ENCODE results near the gene TRIM9. TPM values are rescaled to one million over a fixed set of nuclear protein-coding genes. Genes with fewer than 3 reads are reported as not detected.

Gene TRIM9
- total RNA-seq, result 0.47 and 0.52 TPM in 2 replicates

DNA sequence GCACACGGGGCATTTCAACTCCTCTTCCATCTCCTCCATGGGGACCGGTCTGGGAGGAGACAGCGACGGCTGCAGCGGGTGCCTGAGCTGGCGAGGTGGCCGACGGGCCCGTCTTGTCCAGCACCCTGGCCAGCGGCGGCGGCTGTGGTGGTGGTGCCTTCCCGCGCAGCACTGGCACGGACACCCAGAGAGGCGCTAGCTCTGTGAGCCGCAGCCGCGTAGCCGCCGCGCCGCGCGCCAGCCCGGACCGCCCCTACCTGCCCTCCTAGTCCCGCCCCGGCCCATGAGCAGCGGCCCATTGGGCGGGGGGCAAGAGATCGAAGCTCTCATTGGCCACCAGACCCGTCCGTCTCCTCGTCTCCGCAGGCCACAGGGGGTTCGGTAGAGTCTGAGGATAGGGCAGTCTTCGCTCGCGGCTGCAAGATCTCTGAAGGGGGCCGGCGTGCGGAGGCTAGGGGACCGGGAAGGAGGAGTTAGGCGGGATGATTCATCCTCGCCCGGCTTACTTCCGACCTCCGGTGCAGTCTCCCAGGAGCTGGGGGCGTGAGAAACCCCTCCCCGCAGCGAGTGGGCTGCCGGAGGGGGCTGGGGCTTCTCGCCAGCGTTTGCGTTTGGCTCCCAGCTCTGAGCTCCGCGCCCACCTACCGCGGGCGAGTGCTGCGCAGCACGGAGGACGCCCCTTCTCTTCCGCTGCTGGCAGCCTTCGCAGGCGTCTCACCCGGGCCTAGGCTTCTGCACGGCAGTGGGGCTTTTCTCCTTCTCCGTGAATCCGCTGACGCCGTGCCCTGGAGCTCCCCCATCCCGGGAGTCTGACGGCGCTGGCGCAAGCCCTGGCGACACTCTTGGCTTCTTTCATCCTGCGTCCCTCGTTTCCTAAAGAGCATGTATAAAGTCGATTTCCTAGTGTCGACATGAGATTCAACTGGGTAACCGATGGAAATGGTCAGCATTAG lies at the start of gene TRIM9:
Gene TRIM9 (minus strand): TSS at position 205 of the 953 bp plus-strand sequence. CDS start 166 bp downstream, at position 39.
- DNase-seq, result peak; percentile 97
- no peaks in the 10 kb centered on the region for H3K9me3 Mint-ChIP-seq
- H3K36me3 Mint-ChIP-seq (ENCODE audit: low read depth), result no peaks in the 10 kb centered on the region
- H3K27me3 Mint-ChIP-seq, result peaks cover 55% of the 10 kb centered on the region
- H3K27ac Mint-ChIP-seq, result peak within 1 kb of the TSS; percentile 51
- H3K4me1 Mint-ChIP-seq, result peaks cover 15% of the 10 kb centered on the region
- H3K4me3 Mint-ChIP-seq, result peak within 1 kb of the TSS; percentile 91
- intact Hi-C loops (cut with micrococcal nuclease), result loop anchor here (1.0 to 10.0 kb wide), 6 partner anchors 145 to 1510 kb away; partner anchors contain the start of genes FRMD6, GPR137C, PYGL and RPS29

DNA sequence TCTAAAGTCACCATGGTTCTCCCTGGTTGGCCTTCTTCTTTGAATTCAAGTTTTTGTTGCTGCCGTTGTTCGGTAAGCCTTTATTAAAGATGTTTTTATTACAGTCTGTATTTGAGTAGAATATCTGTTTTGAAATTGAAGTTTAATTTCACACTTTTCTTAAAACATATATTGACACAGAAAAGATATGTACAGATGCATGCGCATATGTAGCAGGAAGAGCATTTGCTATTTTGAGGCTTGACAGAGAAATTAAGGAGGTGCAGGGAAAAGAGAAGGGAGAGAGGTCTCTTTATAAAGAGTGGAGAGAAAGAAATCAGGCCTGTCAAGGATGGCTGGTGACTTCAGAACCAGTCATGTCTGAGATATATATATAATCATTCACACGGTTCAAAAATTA lies 46.0 kb upstream of the TRIM9 start:
- Mint-ChIP-seq H3K4me1 (no peaks in the 10 kb centered on the region), H3K27ac (no peak overlapping the region), H3K9me3 (peaks cover 9% of the 10 kb centered on the region), H3K27me3 (no peaks in the 10 kb centered on the region), H3K36me3 (ENCODE audit: low read depth) (no peaks in the 10 kb centered on the region), H3K4me3 (no peak overlapping the region)
- intact Hi-C loops (cut with micrococcal nuclease), result no loop called here
- DNase-seq, result no peak

DNA sequence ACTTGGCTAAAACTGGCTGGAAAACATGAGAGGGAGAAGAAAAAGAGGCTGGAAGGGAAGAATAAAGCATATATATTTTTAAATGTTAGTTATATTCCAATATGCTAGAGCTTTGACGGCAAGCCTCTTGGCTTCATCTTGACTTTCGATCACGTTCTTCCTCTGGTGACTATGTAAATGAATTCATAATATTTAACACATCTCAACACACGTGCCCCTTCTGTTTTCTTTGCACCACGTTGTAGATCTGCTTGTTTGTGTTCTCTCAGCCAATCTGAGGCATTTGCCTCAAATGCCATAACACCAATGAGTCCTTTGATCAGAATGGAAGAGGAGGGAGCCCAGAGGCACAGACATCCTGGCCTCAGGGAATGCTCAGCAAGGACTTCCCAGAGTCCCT lies 45.4 kb upstream of the TRIM9 start:
- Mint-ChIP-seq H3K36me3 (ENCODE audit: low read depth) (no peaks in the 10 kb centered on the region), H3K4me1 (no peaks in the 10 kb centered on the region), H3K27ac (no peak overlapping the region), H3K9me3 (peaks cover 9% of the 10 kb centered on the region), H3K4me3 (no peak overlapping the region), H3K27me3 (no peaks in the 10 kb centered on the region)
- intact Hi-C loops (cut with micrococcal nuclease), result no loop called here
- no peak for DNase-seq

DNA sequence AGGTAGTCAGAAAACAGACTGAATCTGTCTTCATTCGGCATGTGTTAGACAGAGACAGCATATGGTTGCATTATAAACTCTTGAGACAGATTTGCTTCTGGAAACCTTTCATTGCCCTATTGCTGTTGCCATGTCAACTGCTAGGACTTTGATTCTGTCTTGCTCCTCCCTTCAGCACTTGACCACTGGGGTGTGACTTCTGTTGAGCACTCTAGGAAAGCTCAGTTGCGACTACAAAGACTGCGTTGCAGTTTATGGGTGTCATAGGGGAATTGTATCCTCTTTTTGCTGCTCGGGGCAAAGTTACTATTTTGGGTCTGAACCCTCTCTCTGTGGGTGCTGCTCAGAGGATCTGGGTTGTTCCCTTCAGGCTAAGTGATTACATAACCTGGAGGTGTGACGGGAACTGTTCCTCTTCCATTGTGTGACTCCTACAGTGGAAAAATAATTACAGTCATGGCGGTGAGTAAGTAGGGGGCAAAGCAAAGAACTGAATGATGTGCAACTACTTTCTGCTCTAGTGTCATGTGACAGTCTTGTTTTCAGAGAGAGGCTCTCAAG lies 44.3 kb upstream of the TRIM9 start:
- H3K4me1 Mint-ChIP-seq, result no peaks in the 10 kb centered on the region
- H3K27ac Mint-ChIP-seq, result no peak overlapping the region
- no peak for DNase-seq
- no peaks in the 10 kb centered on the region for H3K27me3 Mint-ChIP-seq
- H3K4me3 Mint-ChIP-seq, result no peak overlapping the region
- intact Hi-C loops (cut with micrococcal nuclease), result no loop called here
- no peaks in the 10 kb centered on the region for H3K36me3 Mint-ChIP-seq (ENCODE audit: low read depth)
- peaks cover 12% of the 10 kb centered on the region for H3K9me3 Mint-ChIP-seq

DNA sequence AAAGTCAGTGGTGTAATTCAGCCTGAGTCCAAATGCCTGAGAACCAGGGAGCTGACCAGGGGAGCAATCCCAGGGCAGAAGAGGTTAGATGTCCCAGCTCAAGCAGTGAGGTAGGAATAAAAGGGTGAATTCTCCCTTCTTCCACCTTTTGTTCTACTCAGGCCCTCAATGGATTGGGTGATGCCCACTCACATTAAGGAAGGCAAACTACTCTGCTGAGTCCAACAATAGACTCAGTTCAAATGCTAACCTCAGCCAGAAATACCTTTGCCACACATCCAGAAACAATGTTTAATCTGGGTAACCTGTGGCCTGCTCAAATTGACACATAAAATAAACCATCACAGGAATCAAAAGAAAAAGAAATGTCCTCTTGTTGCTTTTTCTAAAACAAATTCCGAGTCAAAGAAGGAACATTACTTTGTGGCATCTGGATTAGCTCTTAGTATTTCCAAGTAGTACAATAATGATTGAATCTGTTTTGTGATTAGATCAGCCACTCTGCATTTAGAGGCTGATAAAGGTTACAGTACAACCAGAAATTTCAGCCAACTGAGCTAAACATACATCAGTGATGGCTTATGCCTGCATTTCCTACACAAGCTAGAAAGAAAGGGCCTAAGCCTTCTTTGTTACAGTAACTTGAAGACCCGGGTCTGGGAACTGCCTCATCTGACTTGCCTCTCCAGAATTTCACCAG lies 43.6 kb upstream of the TRIM9 start:
- no peaks in the 10 kb centered on the region for H3K4me1 Mint-ChIP-seq
- no peak overlapping the region for H3K4me3 Mint-ChIP-seq
- H3K27me3 Mint-ChIP-seq, result no peaks in the 10 kb centered on the region
- intact Hi-C loops (cut with micrococcal nuclease), result no loop called here
- no peaks in the 10 kb centered on the region for H3K36me3 Mint-ChIP-seq (ENCODE audit: low read depth)
- peaks cover 14% of the 10 kb centered on the region for H3K9me3 Mint-ChIP-seq
- H3K27ac Mint-ChIP-seq, result no peak overlapping the region
- no peak for DNase-seq

DNA sequence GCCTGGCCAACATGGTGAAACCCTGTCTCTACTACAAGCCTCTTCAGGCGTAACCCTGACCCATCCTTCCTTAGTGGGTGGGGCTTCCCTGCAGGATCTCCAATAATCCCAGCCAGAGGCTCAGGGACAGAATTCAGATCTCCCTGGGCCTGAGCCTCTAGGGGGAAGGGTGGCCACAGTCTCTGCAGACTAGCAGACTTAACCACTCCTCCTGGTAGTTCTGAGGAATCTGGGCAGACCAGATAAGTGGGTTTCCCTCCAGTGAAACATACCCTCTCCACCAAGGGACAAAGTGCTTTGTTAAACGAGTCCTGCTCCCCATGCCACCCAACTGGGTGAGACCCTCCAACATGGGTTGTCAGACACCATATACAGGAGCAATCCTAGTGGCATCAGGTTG lies 36.6 kb upstream of the TRIM9 start:
- Mint-ChIP-seq H3K4me3 (no peak overlapping the region), H3K27me3 (peaks cover 4% of the 10 kb centered on the region), H3K9me3 (peaks cover 9% of the 10 kb centered on the region), H3K27ac (no peak overlapping the region), H3K4me1 (no peaks in the 10 kb centered on the region), H3K36me3 (ENCODE audit: low read depth) (no peaks in the 10 kb centered on the region)
- intact Hi-C loops (cut with micrococcal nuclease), result no loop called here
- DNase-seq, result no peak

DNA sequence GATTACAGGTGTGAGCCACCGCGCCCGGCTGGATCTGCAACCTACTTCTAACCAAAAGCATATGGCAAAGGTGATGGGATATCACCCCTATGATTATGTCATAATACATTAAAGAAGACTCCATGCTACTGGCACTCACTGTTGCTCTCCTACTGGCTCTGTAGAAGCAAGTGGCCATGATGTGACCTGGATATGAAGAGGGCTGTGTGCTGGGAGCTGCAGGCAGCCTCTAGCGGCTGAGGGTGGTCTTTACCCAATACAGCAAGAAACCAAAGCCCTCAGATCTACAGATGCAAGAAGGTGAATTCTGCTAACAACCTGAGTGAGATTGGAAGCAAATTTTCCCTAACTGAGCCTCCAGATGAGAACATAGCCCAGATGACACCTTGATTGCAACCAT lies 34.2 kb upstream of the TRIM9 start:
- Mint-ChIP-seq H3K9me3 (peaks cover 2% of the 10 kb centered on the region), H3K27me3 (peaks cover 4% of the 10 kb centered on the region), H3K4me3 (no peak overlapping the region), H3K27ac (no peak overlapping the region), H3K36me3 (ENCODE audit: low read depth) (no peaks in the 10 kb centered on the region), H3K4me1 (no peaks in the 10 kb centered on the region)
- intact Hi-C loops (cut with micrococcal nuclease), result no loop called here
- no peak for DNase-seq

DNA sequence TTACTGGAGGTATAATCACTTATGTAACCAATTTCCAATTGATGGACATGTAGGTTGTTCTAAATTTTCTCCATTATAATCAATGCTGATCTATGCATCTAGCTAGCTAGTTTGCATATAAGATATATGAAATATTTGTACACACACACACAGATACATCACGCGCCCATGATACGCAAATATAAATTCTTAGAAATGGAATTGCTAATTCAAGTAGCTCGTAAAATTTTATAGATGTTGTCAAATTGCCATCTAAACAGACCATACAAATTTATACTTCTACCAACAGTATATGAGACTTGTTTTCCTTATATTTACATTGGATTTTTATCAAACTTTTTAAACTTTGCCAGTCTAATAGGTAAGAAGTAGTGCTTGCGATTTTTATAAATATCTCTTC lies 29.1 kb upstream of the TRIM9 start:
- Mint-ChIP-seq H3K27me3 (peaks cover 11% of the 10 kb centered on the region), H3K36me3 (ENCODE audit: low read depth) (no peaks in the 10 kb centered on the region), H3K4me1 (no peaks in the 10 kb centered on the region), H3K4me3 (no peak overlapping the region), H3K27ac (no peak overlapping the region), H3K9me3 (no peaks in the 10 kb centered on the region)
- intact Hi-C loops (cut with micrococcal nuclease), result no loop called here
- DNase-seq, result no peak

DNA sequence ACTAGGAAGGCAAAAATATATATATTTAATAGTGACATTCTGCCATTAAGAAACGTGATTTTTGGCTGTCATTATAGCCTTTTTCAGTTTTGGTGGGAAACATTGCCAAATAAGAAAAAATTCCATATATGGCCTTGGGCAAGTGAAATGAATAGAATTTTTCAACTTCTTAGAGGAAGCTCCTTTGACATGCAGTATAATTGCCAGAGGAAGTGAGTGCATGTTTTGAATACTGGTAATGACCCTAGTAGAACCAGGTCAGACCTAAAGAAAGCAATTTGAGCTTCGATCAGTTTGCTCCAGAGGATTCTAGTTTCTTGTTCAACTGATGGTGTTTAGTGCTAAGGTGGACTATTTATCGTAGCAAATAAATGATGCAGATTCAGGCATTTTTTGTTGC lies 26.2 kb upstream of the TRIM9 start:
- Mint-ChIP-seq H3K4me1 (no peaks in the 10 kb centered on the region), H3K27ac (no peak overlapping the region), H3K4me3 (no peak overlapping the region), H3K9me3 (no peaks in the 10 kb centered on the region), H3K36me3 (ENCODE audit: low read depth) (no peaks in the 10 kb centered on the region), H3K27me3 (peaks cover 13% of the 10 kb centered on the region)
- intact Hi-C loops (cut with micrococcal nuclease), result no loop called here
- DNase-seq, result no peak

DNA sequence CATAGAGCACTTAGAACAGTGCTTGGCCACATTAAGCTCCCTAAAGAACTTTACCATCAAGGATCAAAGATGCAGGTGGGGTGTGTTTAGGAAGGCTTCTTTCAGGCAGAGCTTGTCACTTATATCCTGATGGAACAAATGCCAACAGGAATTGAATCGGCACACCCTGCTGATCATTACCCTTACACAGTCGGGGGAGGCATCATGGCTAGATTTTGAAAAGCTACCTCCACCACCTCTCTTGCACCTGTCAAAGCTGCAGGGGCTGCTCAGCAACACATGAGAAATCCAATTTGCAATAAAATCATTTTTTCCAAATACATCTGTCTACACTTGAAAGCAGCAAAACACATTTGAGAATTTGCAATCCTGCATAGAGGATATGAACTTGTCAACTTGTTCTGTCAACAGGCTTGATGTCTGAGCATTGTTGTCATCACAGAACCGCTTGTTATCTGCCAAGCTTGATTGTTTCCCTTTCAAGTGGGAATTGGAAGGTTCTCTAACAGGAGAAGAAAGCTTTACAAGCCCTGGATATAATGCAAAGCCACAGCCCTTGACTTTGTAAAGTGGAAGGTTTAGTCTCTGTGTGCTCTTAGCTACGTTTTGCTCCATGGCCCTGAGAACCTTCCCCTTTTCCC lies 24.6 kb upstream of the TRIM9 start:
- intact Hi-C loops (cut with micrococcal nuclease), result no loop called here
- Mint-ChIP-seq H3K9me3 (no peaks in the 10 kb centered on the region), H3K27ac (no peak overlapping the region), H3K4me1 (no peaks in the 10 kb centered on the region), H3K36me3 (ENCODE audit: low read depth) (no peaks in the 10 kb centered on the region), H3K27me3 (peaks cover 13% of the 10 kb centered on the region), H3K4me3 (no peak overlapping the region)
- DNase-seq, result no peak

DNA sequence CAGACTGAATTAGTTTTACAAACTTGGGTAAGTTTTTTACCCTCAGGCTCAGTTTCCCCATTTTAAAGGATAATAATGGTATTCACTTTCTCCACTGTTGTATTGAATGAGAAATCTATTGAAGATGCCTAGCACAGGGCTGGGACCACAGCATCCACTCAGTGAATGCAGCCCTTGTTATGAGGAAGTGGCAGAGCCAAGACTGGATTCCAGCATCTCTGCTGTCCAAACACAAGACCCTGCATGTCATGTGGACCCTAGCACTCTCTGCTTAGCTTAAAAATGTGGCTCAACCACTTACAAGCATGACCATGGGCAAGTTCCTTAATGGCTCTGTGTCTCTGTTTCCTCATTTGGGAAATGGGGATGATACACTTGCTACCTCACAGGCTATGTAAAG lies 24.1 kb upstream of the TRIM9 start:
- no peak overlapping the region for H3K27ac Mint-ChIP-seq
- H3K4me3 Mint-ChIP-seq, result no peak overlapping the region
- no peaks in the 10 kb centered on the region for H3K4me1 Mint-ChIP-seq
- intact Hi-C loops (cut with micrococcal nuclease), result no loop called here
- peaks cover 15% of the 10 kb centered on the region for H3K27me3 Mint-ChIP-seq
- DNase-seq, result no peak
- H3K36me3 Mint-ChIP-seq (ENCODE audit: low read depth), result no peaks in the 10 kb centered on the region
- no peaks in the 10 kb centered on the region for H3K9me3 Mint-ChIP-seq

DNA sequence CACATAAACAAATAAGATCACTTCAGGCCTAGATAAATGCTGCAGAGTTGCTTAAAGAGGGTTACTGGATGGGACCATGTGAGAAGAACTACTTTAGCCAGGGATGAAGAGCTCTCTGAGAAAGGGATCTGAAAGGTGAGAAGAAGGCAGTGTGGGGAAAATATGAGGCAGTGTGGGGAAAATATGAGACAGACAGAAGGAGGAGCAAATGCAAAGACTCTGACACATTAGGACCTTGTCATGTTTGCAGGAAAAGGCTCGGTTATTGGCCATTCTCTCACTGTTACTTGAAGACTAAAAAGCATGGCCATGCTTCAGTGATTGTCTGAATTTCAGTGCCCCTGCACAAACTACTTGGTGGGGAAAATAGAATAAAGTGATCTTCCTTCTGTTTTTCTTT lies 22.7 kb upstream of the TRIM9 start:
- Mint-ChIP-seq H3K36me3 (ENCODE audit: low read depth) (no peaks in the 10 kb centered on the region), H3K4me3 (no peak overlapping the region), H3K4me1 (no peaks in the 10 kb centered on the region), H3K27me3 (peaks cover 14% of the 10 kb centered on the region), H3K9me3 (no peaks in the 10 kb centered on the region), H3K27ac (no peak overlapping the region)
- no peak for DNase-seq
- intact Hi-C loops (cut with micrococcal nuclease), result no loop called here

DNA sequence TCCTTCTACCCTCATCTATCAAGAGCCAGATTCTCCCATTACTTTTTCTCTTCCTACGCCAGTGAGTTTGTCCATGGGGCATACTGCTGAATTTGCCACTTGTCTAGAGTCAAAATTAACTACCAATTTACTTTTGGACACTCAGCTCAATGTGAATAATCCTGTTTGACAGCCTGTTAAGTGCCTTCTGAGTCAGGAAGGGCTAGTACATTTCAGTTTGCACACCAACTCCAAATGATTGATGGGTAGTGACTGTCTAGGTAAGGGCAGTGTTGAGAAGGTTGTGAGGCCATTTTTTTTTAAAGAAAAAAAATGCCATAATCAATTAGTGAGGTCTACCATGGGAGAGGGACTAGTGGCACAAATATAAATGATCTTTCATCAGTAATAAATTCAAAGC lies 21.8 kb upstream of the TRIM9 start:
- H3K36me3 Mint-ChIP-seq (ENCODE audit: low read depth), result no peaks in the 10 kb centered on the region
- no peak overlapping the region for H3K4me3 Mint-ChIP-seq
- no peak overlapping the region for H3K27ac Mint-ChIP-seq
- no peaks in the 10 kb centered on the region for H3K4me1 Mint-ChIP-seq
- intact Hi-C loops (cut with micrococcal nuclease), result no loop called here
- peaks cover 12% of the 10 kb centered on the region for H3K27me3 Mint-ChIP-seq
- DNase-seq, result no peak
- no peaks in the 10 kb centered on the region for H3K9me3 Mint-ChIP-seq

DNA sequence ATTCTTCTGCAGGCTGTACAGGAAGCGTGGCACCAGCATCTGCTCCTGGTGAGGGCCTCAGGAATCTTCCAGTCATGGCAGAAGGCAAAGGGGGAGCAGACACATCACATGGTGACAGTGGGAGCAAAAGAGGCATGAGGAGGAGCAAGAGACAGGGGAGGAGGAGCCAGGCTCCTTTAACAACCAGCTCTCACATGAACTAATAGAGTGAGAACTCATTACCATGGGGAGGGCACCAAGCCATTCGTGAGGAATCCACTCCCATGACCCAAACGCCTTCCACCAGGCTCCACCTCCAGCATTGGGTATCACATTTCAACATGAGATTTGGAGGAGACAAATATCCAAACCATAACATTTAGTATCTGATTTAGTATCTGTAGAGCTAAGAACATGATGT lies 14.7 kb upstream of the TRIM9 start:
- DNase-seq, result no peak
- H3K27me3 Mint-ChIP-seq, result peaks cover 13% of the 10 kb centered on the region
- H3K4me1 Mint-ChIP-seq, result no peaks in the 10 kb centered on the region
- no peaks in the 10 kb centered on the region for H3K36me3 Mint-ChIP-seq (ENCODE audit: low read depth)
- peaks cover 3% of the 10 kb centered on the region for H3K9me3 Mint-ChIP-seq
- H3K27ac Mint-ChIP-seq, result no peak overlapping the region
- no peak overlapping the region for H3K4me3 Mint-ChIP-seq
- intact Hi-C loops (cut with micrococcal nuclease), result no loop called here
